ENCODE measurements around the gene CLSTN2.

The CLSTN2 gene

GRCh38 chr3:140246578-140246977 is 311.6 kb downstream of the CLSTN2 start:
- DNase-seq: no peak

GRCh38 chr3:140247775-140248174 is 312.8 kb downstream of the CLSTN2 start:
- no peak for DNase-seq

GRCh38 chr3:140249188-140249587 is 314.2 kb downstream of the CLSTN2 start:
- no peak for DNase-seq

- no peak for DNase-seq
These were observed 315.2 kb downstream of the CLSTN2 start for GRCh38 chr3:140250010-140250855.

GRCh38 chr3:140250945-140251344 is 316.0 kb downstream of the CLSTN2 start:
- DNase-seq: no peak

GRCh38 chr3:140251678-140252077 is 316.7 kb downstream of the CLSTN2 start:
- DNase-seq: no peak

GRCh38 chr3:140252812-140253656 is 318.0 kb downstream of the CLSTN2 start:
- DNase-seq: no peak

- DNase-seq: no peak
These were observed 323.3 kb downstream of the CLSTN2 start for GRCh38 chr3:140258222-140258724.

- no peak for DNase-seq
These were observed 330.3 kb downstream of the CLSTN2 start for GRCh38 chr3:140265302-140265701.

GRCh38 chr3:140268103-140268502 is 333.1 kb downstream of the CLSTN2 start:
- no peak for DNase-seq

- no peak for DNase-seq
These were observed 333.6 kb downstream of the CLSTN2 start for GRCh38 chr3:140268610-140269009.

- no peak for DNase-seq
These were observed 335.3 kb downstream of the CLSTN2 start for GRCh38 chr3:140270329-140270728.

GRCh38 chr3:140273542-140274195 is 338.7 kb downstream of the CLSTN2 start:
- no peak for DNase-seq

- no peak for DNase-seq
These were observed 339.4 kb downstream of the CLSTN2 start for GRCh38 chr3:140274429-140274828.

- no peak for DNase-seq
These were observed 341.7 kb downstream of the CLSTN2 start for GRCh38 chr3:140276703-140277102.

- DNase-seq: no peak
These were observed 342.9 kb downstream of the CLSTN2 start for GRCh38 chr3:140277886-140278285.

- DNase-seq: no peak
These were observed 349.4 kb downstream of the CLSTN2 start for GRCh38 chr3:140284372-140284771.

- DNase-seq: no peak
These were observed 350.4 kb downstream of the CLSTN2 start for GRCh38 chr3:140285380-140285779.

- no peak for DNase-seq
These were observed 353.6 kb downstream of the CLSTN2 start for GRCh38 chr3:140288595-140288994.

GRCh38 chr3:140290105-140290504 is 355.1 kb downstream of the CLSTN2 start:
- no peak for DNase-seq

GRCh38 chr3:140292170-140292569 is 357.2 kb downstream of the CLSTN2 start:
- DNase-seq: no peak

GRCh38 chr3:140292684-140293083 is 357.7 kb downstream of the CLSTN2 start:
- no peak for DNase-seq

GRCh38 chr3:140294058-140294457 is 359.1 kb downstream of the CLSTN2 start:
- DNase-seq: no peak
